ENCODE results near the gene NHLRC1.

Gene NHLRC1

GRCh38 chr6:18080544-18080943 lies 41.9 kb downstream of the NHLRC1 start:
- Histone ChIP-seq H3K4me3 (ENCODE audit: low read depth, low read length, poor library complexity, severe bottlenecking) (no peak overlapping the region), H3K4me2 (ENCODE audit: low read length) (no peak overlapping the region)

GRCh38 chr6:18078866-18079265 lies 43.6 kb downstream of the NHLRC1 start:
- no peaks in the 10 kb centered on the region for H3K36me3 ChIP-seq (ENCODE audit: insufficient read depth, low read length)
- no peak overlapping the region for H2AFZ ChIP-seq (ENCODE audit: low read length)
- no peaks in the 10 kb centered on the region for H3F3A ChIP-seq (ENCODE audit: insufficient read depth, low read length)
- no peaks in the 10 kb centered on the region for H3K9me3 ChIP-seq (ENCODE audit: low read length)
- H3K4me1 ChIP-seq (ENCODE audit: insufficient read depth, low read length, severe bottlenecking): no peaks in the 10 kb centered on the region
- no peaks in the 10 kb centered on the region for H4K20me1 ChIP-seq (ENCODE audit: insufficient read depth, low read length)
- TF ChIP-seq EZH2 (IDR thresholded peaks at IDR 0.05; ENCODE audit: borderline replicate concordance, low read length) (no peak), CTCF (IDR thresholded peaks at IDR 0.05; ENCODE audit: low read length) (no peak)
- H3K4me2 ChIP-seq (ENCODE audit: low read length): no peak overlapping the region
- H3K4me3 ChIP-seq (ENCODE audit: low read depth, low read length, poor library complexity, severe bottlenecking): no peak overlapping the region
- no peaks in the 10 kb centered on the region for H3K79me2 ChIP-seq (ENCODE audit: insufficient read depth, low read length)
- no peak overlapping the region for H3K9ac ChIP-seq (ENCODE audit: low read length)
- no peak overlapping the region for H3K27ac ChIP-seq (ENCODE audit: low read depth, low read length, poor library complexity, severe bottlenecking)
- H3K9me2 ChIP-seq (ENCODE audit: low read depth, low read length): no peaks in the 10 kb centered on the region
- no peaks in the 10 kb centered on the region for H3K27me3 ChIP-seq (ENCODE audit: insufficient read depth, low read length)

More at GRCh38 chr6:18080544-18080943, 41.9 kb downstream of the NHLRC1 start:
- Histone ChIP-seq H3K27ac (ENCODE audit: low read depth, low read length, poor library complexity, severe bottlenecking) (no peak overlapping the region), H3F3A (ENCODE audit: insufficient read depth, low read length) (no peaks in the 10 kb centered on the region), H2AFZ (ENCODE audit: low read length) (no peak overlapping the region), H3K9ac (ENCODE audit: low read length) (no peak overlapping the region), H3K4me1 (ENCODE audit: insufficient read depth, low read length, severe bottlenecking) (no peaks in the 10 kb centered on the region), H3K9me2 (ENCODE audit: low read depth, low read length) (no peaks in the 10 kb centered on the region), H3K79me2 (ENCODE audit: insufficient read depth, low read length) (no peaks in the 10 kb centered on the region), H3K9me3 (ENCODE audit: low read length) (no peaks in the 10 kb centered on the region), H4K20me1 (ENCODE audit: insufficient read depth, low read length) (no peaks in the 10 kb centered on the region), H3K36me3 (ENCODE audit: insufficient read depth, low read length) (no peaks in the 10 kb centered on the region), H3K27me3 (ENCODE audit: insufficient read depth, low read length) (no peaks in the 10 kb centered on the region)
- TF ChIP-seq EZH2 (IDR thresholded peaks at IDR 0.05; ENCODE audit: borderline replicate concordance, low read length) (no peak), CTCF (IDR thresholded peaks at IDR 0.05; ENCODE audit: low read length) (no peak)

DNA sequence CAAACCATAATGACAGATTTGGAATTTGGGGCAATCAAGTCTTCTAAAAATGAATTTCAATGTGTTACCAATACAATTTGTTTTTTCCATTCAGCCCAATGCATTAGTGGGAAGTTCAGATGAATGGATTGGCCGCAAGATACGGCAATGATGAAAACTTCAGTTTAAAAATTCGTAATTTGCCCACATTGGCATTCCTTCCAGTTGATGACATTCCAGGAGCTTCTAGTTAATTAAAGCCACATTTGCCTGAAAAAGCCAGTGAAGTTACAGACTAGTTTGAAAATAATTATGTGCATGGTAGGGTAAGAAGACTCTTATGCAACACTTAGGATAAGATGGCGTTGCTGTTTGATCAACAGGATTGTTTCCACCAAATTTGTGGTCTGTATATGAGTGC lies 46.2 kb downstream of the NHLRC1 start:
- Histone ChIP-seq H4K20me1 (ENCODE audit: insufficient read depth, low read length) (no peaks in the 10 kb centered on the region), H3K9me3 (ENCODE audit: low read length) (no peaks in the 10 kb centered on the region), H3K4me3 (ENCODE audit: low read depth, low read length, poor library complexity, severe bottlenecking) (no peak overlapping the region), H3K79me2 (ENCODE audit: insufficient read depth, low read length) (no peaks in the 10 kb centered on the region), H3K9me2 (ENCODE audit: low read depth, low read length) (no peaks in the 10 kb centered on the region), H3F3A (ENCODE audit: insufficient read depth, low read length) (no peaks in the 10 kb centered on the region), H2AFZ (ENCODE audit: low read length) (no peak overlapping the region), H3K9ac (ENCODE audit: low read length) (no peak overlapping the region), H3K4me2 (ENCODE audit: low read length) (no peak overlapping the region), H3K27me3 (ENCODE audit: insufficient read depth, low read length) (no peaks in the 10 kb centered on the region), H3K4me1 (ENCODE audit: insufficient read depth, low read length, severe bottlenecking) (no peaks in the 10 kb centered on the region), H3K36me3 (ENCODE audit: insufficient read depth, low read length) (no peaks in the 10 kb centered on the region), H3K27ac (ENCODE audit: low read depth, low read length, poor library complexity, severe bottlenecking) (no peak overlapping the region)
- TF ChIP-seq EZH2 (IDR thresholded peaks at IDR 0.05; ENCODE audit: borderline replicate concordance, low read length): no peak
- no peak for TF ChIP-seq CTCF (IDR thresholded peaks at IDR 0.05; ENCODE audit: low read length)

Data from OCI-LY1 (cell line).